MM.1S (cell line): Measurements from ENCODE around the gene RBM23.
A peak's percentile ranks its signal among the peaks of the same experiment; 100 is the strongest.

Experiments used
- DNase-seq: peaks from one replicate; pipeline ENCODE4 v3.0.0-alpha.2; 2015
- H2AFZ ChIP-seq: fragments of 300-600 bp; sonication (generic); 2 replicates; pipeline ENCODE4 v1.6.0; 2016; ENCODE audit warnings: antibody characterized with exemption, low read length
- H3F3A ChIP-seq: fragments of 300-600 bp; sonication (generic); 2 replicates; pipeline ENCODE4 v1.6.1; 2016; ENCODE audit warnings: mild to moderate bottlenecking, antibody characterized with exemption, low read length, moderate library complexity, mixed read lengths; ENCODE audit not compliant: insufficient read depth
- H3K27ac ChIP-seq: fragments of 300-600 bp; sonication (generic); 2 replicates; pipeline ENCODE4 v1.5.1; 2016; ENCODE audit warnings: mild to moderate bottlenecking, low read length
- H3K27me3 ChIP-seq: fragments of 300-600 bp; sonication (generic); replicated peaks from 2 replicates; pipeline ENCODE4 v1.6.0; 2016; ENCODE audit warnings: low read length; ENCODE audit not compliant: insufficient read depth
- H3K36me3 ChIP-seq: fragments of 300-600 bp; sonication (generic); replicated peaks from 2 replicates; pipeline ENCODE4 v1.6.1; 2016; ENCODE audit warnings: mild to moderate bottlenecking, low read length, mixed read lengths; ENCODE audit not compliant: insufficient read depth
- H3K4me1 ChIP-seq: fragments of 300-600 bp; sonication (generic); 2 replicates; pipeline ENCODE4 v1.6.1; 2016; ENCODE audit warnings: low read length, mixed read lengths
- H3K4me2 ChIP-seq: fragments of 300-600 bp; sonication (generic); 2 replicates; pipeline ENCODE4 v1.6.0; 2016; ENCODE audit warnings: low read depth, low read length
- H3K4me3 ChIP-seq: fragments of 300-600 bp; sonication (generic); 2 replicates; pipeline ENCODE4 v1.5.1; 2016; ENCODE audit warnings: low read length, mixed read lengths
- H3K79me2 ChIP-seq: fragments of 300-600 bp; sonication (generic); 2 replicates; pipeline ENCODE4 v1.6.1; 2016; ENCODE audit warnings: mixed run types, low read length, mixed read lengths
- H3K9ac ChIP-seq: fragments of 300-600 bp; sonication (generic); 2 replicates; pipeline ENCODE4 v1.6.1; 2016; ENCODE audit warnings: low read length, mixed read lengths
- H3K9me2 ChIP-seq: fragments of 300-600 bp; sonication (generic); replicated peaks from 2 replicates; pipeline ENCODE4 v1.6.1; 2016; ENCODE audit warnings: mild to moderate bottlenecking, low read length, mixed read lengths; ENCODE audit not compliant: insufficient read depth
- H3K9me3 ChIP-seq: fragments of 300-600 bp; sonication (generic); replicated peaks from 2 replicates; pipeline ENCODE4 v1.6.1; 2016; ENCODE audit warnings: mild to moderate bottlenecking, low read length, mixed read lengths; ENCODE audit not compliant: insufficient read depth
- H4K20me1 ChIP-seq: fragments of 300-600 bp; sonication (generic); 2 replicates; pipeline ENCODE4 v1.6.1; 2016; ENCODE audit warnings: mild to moderate bottlenecking, low read length, moderate library complexity, mixed read lengths; ENCODE audit not compliant: insufficient read depth
- CTCF ChIP-seq: fragments of 300-600 bp; sonication (generic); IDR thresholded peaks from 2 replicates; pipeline ENCODE4 v1.5.1; 2016; ENCODE audit warnings: antibody characterized with exemption, low read length, mixed read lengths
- EZH2 ChIP-seq: fragments of 300-600 bp; sonication (generic); optimal IDR thresholded peaks from 2 replicates; pipeline ENCODE3; 2017; ENCODE audit warnings: low read depth, mild to moderate bottlenecking, antibody characterized with exemption, low read length, mixed read lengths
- EZH2phosphoT487 ChIP-seq: fragments of 300-600 bp; sonication (generic); IDR thresholded peaks from 2 replicates; pipeline ENCODE4 v1.6.1; 2018; ENCODE audit warnings: antibody characterized with exemption, low read length

Gene RBM23

DNA sequence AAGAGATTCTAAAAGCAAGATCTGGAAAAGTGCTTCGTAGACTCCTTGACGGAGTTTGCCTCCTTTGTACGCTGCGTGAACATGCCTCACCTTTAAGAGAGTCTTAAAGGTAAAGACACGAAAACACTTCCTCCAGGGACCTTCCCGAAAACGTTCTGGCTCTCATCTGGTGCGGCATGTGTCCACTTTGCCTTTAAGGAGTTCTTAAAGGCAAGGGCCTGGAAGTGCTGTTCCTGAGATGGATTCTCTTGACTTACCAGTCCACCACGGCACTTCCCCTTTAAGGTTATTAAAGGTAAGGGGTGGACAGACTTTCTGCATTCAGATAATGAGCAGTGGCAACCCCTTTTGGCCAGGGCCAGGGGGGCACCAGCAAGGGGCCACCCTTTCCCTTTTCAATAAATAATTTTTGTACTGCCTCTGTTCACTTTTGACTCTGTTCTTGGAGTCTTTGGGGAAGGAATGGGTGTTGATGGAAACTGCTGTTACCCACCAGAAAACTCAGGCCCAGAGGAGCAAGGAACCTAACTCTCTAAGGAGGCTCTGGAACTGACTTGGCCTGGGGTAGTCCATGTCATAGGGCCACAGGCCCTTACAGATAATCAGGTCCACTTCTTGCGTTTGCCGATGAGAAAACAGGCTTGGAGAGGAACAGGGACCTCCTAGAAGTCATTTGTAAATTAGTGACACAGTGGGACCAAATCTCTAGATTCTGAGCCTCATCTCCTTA lies 31.5 kb downstream of the RBM23 start:
- H3K4me2 ChIP-seq: peak overlapping the region; percentile 79
- no peaks in the 10 kb centered on the region for H4K20me1 ChIP-seq
- H3K79me2 ChIP-seq: no peaks in the 10 kb centered on the region
- peak overlapping the region; percentile 62 for H3K4me3 ChIP-seq
- H3K9me3 ChIP-seq: no peaks in the 10 kb centered on the region
- peak overlapping the region; percentile 82 for H3K9ac ChIP-seq
- no peaks in the 10 kb centered on the region for H3K27me3 ChIP-seq
- H3F3A ChIP-seq: peaks cover 24% of the 10 kb centered on the region
- TF ChIP-seq EZH2phosphoT487 (no peak), CTCF (no peak), EZH2 (no peak)
- no peaks in the 10 kb centered on the region for H3K36me3 ChIP-seq
- peak; percentile 84 for DNase-seq
- peak overlapping the region; percentile 97 for H3K27ac ChIP-seq
- no peaks in the 10 kb centered on the region for H3K9me2 ChIP-seq
- peaks cover 5% of the 10 kb centered on the region; the same call in 1 of the 2 replicates for H3K4me1 ChIP-seq
- peak overlapping the region; percentile 61; the same call in 1 of the 2 replicates for H2AFZ ChIP-seq

DNA sequence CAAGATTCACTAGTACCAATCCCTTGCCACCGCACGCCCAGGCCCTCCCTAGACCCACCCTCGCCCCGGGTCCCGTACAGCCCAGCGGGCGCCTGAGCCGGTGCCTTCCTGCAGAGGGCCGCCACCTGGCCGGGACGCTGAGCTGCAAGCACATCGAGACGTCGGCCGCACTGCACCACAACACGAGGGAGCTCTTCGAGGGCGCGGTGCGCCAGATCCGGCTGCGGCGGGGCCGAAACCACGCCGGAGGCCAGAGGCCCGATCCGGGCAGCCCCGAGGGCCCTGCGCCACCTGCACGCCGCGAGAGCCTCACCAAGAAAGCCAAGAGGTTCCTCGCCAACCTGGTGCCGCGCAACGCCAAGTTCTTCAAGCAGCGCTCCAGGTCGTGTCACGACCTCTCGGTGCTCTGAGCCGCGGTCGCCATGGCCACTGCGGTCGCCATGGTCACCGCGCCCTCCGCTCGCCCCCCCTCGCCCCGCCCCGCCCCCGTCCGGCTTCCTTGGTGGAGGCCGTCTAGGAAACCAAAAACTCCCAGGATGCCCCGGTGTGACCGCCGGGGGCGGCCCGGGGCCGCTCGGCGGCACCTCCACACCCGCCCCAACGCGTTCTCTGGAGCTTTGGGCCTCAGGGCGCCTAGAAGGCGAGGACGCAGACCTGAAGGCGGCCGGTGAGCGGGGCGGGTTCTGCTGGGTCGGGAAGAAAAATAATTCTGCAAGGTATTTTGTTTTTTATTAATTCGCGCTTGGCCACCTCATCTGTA lies 32.3 kb downstream of the RBM23 start:
- DNase-seq: peak; percentile 80
- H3K9ac ChIP-seq: peak overlapping the region; percentile 82
- no peaks in the 10 kb centered on the region for H3K9me3 ChIP-seq
- H3K4me1 ChIP-seq: peaks cover 5% of the 10 kb centered on the region; the same call in 1 of the 2 replicates
- no peaks in the 10 kb centered on the region for H3K79me2 ChIP-seq
- no peaks in the 10 kb centered on the region for H3K36me3 ChIP-seq
- H3K27ac ChIP-seq: peak overlapping the region; percentile 97
- H3K4me2 ChIP-seq: peak overlapping the region; percentile 79
- H3F3A ChIP-seq: peaks cover 24% of the 10 kb centered on the region
- peak overlapping the region; percentile 61; the same call in 1 of the 2 replicates for H2AFZ ChIP-seq
- no peaks in the 10 kb centered on the region for H4K20me1 ChIP-seq
- H3K4me3 ChIP-seq: peak overlapping the region; percentile 62
- TF ChIP-seq EZH2phosphoT487 (no peak), CTCF (peak; percentile 39)
- no peaks in the 10 kb centered on the region for H3K9me2 ChIP-seq
- no peaks in the 10 kb centered on the region for H3K27me3 ChIP-seq

- peak overlapping the region; percentile 79; the same call in 1 of the 2 replicates for H3K4me2 ChIP-seq
- peaks cover 5% of the 10 kb centered on the region; the same call in 1 of the 2 replicates for H3K4me1 ChIP-seq
- peaks cover 24% of the 10 kb centered on the region for H3F3A ChIP-seq
- no peaks in the 10 kb centered on the region for H4K20me1 ChIP-seq
- no peak overlapping the region for H2AFZ ChIP-seq
- H3K9me2 ChIP-seq: no peaks in the 10 kb centered on the region
- no peaks in the 10 kb centered on the region for H3K79me2 ChIP-seq
- no peaks in the 10 kb centered on the region for H3K9me3 ChIP-seq
- no peak for DNase-seq
- H3K9ac ChIP-seq: peak overlapping the region; percentile 82; the same call in 1 of the 2 replicates
- H3K4me3 ChIP-seq: peak overlapping the region; percentile 62; the same call in 1 of the 2 replicates
- H3K27me3 ChIP-seq: no peaks in the 10 kb centered on the region
- TF ChIP-seq EZH2phosphoT487 (no peak), CTCF (no peak), EZH2 (no peak)
- peak overlapping the region; percentile 97; the same call in 1 of the 2 replicates for H3K27ac ChIP-seq
- H3K36me3 ChIP-seq: no peaks in the 10 kb centered on the region
Observed at GRCh38 chr14:22885975-22886374, 33.0 kb downstream of the RBM23 start.
